ENCODE results near the gene ARID3B. TPM values are rescaled to one million over a fixed set of nuclear protein-coding genes. Genes with fewer than 3 reads are reported as not detected.

ARID3B gene
- total RNA-seq, 1 donor from 2014 or later, result 15.2 TPM

GRCh38 chr15:74622758-74623157, 81.7 kb downstream of the ARID3B start:
- H3K36me3 ChIP-seq, result peaks cover 0 to 84% of the 10 kb centered on the region in 2 donors
- H3K9me3 ChIP-seq, result no peaks in the 10 kb centered on the region
- TF ChIP-seq POLR2AphosphoS5 (IDR thresholded peaks at IDR 0.05; ENCODE audit: insufficient read depth in 1 of 2, low read depth in 1 of 2) (no peak), CTCF (IDR thresholded peaks at IDR 0.05) (no peak), POLR2A (IDR thresholded peaks at IDR 0.05) (no peak)
- peaks cover 34% of the 10 kb centered on the region for H3K4me1 ChIP-seq
- H3K4me3 ChIP-seq, result no peak overlapping the region
- H3K27me3 ChIP-seq, result no peaks in the 10 kb centered on the region
- H3K27ac ChIP-seq, result no peak overlapping the region
- DNase-seq (ENCODE audit: extremely low spot score in 2 of 2), result no peak
- intact Hi-C loops (cut with DNase I), result no loop called here

- Histone ChIP-seq H3K27me3 (no peaks in the 10 kb centered on the region), H3K9me3 (no peaks in the 10 kb centered on the region), H3K4me3 (no peak overlapping the region), H3K36me3 (peaks cover 0 to 98% of the 10 kb centered on the region in 2 donors), H3K4me1 (peaks cover 22% of the 10 kb centered on the region), H3K27ac (no peak overlapping the region)
- DNase-seq (ENCODE audit: extremely low spot score in 2 of 2), result no peak
- intact Hi-C loops (cut with DNase I), result no loop called here
- TF ChIP-seq POLR2AphosphoS5 (IDR thresholded peaks at IDR 0.05; ENCODE audit: insufficient read depth in 1 of 2, low read depth in 1 of 2), result no peak
- TF ChIP-seq CTCF (IDR thresholded peaks at IDR 0.05), result no peak
- TF ChIP-seq POLR2A (IDR thresholded peaks at IDR 0.05), result no peak
Observed at GRCh38 chr15:74624020-74624602, 83.1 kb downstream of the ARID3B start.

DNA sequence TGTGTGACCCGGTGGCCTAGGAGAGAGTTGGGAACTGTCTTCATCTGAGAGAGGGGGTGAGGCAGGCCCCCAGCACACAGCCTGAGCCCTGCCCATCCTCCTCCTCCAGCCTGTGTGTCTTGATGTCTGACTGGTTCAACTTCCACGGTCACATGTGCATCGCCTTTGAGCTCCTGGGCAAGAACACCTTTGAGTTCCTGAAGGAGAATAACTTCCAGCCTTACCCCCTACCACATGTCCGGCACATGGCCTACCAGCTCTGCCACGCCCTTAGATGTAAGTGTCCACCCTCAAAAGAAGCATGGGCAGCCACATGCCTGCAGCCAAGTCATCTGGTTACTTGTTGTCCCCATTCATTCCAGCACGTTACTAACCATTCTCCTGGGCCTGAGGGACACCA, 84.7 kb downstream of the ARID3B start:
- TF ChIP-seq POLR2A (IDR thresholded peaks at IDR 0.05) (no peak), POLR2AphosphoS5 (IDR thresholded peaks at IDR 0.05; ENCODE audit: insufficient read depth in 1 of 2, low read depth in 1 of 2) (no peak), CTCF (IDR thresholded peaks at IDR 0.05) (no peak)
- no peak for DNase-seq (ENCODE audit: extremely low spot score in 2 of 2)
- Histone ChIP-seq H3K4me1 (peaks cover 8% of the 10 kb centered on the region), H3K36me3 (peaks cover 0 to 97% of the 10 kb centered on the region in 2 donors), H3K27ac (no peak overlapping the region), H3K9me3 (no peaks in the 10 kb centered on the region), H3K4me3 (no peak overlapping the region), H3K27me3 (no peaks in the 10 kb centered on the region)
- intact Hi-C loops (cut with DNase I), result no loop called here

DNA sequence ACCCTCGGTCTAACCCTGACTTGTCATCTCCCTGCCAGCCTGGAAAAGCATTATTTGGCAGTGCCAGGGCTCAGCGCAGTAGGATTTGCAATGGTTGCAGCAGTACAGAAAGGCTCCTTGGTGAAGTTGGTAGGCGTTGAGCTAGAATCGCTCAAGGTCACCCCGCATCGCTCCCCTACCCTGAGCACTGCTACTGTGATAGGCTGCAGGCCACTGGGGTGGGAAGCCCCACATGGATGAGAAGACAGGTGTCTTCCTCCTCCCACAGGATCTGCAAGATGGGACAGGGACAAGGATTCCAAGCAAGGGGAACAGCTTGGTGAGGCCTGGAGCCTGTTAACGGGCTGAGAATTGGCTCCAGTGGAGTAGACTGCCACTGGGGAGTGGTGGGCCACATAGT, 85.3 kb downstream of the ARID3B start:
- intact Hi-C loops (cut with DNase I), result no loop called here
- no peak for TF ChIP-seq CTCF (IDR thresholded peaks at IDR 0.05)
- TF ChIP-seq POLR2AphosphoS5 (IDR thresholded peaks at IDR 0.05; ENCODE audit: insufficient read depth in 1 of 2, low read depth in 1 of 2), result no peak
- no peak for TF ChIP-seq POLR2A (IDR thresholded peaks at IDR 0.05)
- no peak overlapping the region for H3K27ac ChIP-seq
- H3K36me3 ChIP-seq, result peaks cover 0 to 90% of the 10 kb centered on the region in 2 donors
- H3K9me3 ChIP-seq, result no peaks in the 10 kb centered on the region
- H3K27me3 ChIP-seq, result no peaks in the 10 kb centered on the region
- H3K4me3 ChIP-seq, result no peak overlapping the region
- DNase-seq (ENCODE audit: extremely low spot score in 2 of 2), result no peak
- peaks cover 2% of the 10 kb centered on the region for H3K4me1 ChIP-seq

All from vagina (tissue), 2 donors.